22Rv1 (cell line): ENCODE measurements around the gene GOLGA6L9.
"Not testable (repeated sequence)": the region's sequence is repeated elsewhere in the genome, so short reads cannot be mapped to it uniquely, and the experiment has no call there.

Experiments used
- ZFX ChIP-seq: fragments of 450-650 bp; IDR thresholded peaks from 2 replicates; pipeline ENCODE4 v1.6.1; 2017; ENCODE audit warnings: antibody characterized with exemption, borderline replicate concordance
- TF ChIP-seq, protein P1 (sequence below): fragments of 450-650 bp; IDR thresholded peaks from 2 replicates; pipeline ENCODE4 v1.5.1; 2017; ENCODE audit warnings: mild to moderate bottlenecking

DNA sequence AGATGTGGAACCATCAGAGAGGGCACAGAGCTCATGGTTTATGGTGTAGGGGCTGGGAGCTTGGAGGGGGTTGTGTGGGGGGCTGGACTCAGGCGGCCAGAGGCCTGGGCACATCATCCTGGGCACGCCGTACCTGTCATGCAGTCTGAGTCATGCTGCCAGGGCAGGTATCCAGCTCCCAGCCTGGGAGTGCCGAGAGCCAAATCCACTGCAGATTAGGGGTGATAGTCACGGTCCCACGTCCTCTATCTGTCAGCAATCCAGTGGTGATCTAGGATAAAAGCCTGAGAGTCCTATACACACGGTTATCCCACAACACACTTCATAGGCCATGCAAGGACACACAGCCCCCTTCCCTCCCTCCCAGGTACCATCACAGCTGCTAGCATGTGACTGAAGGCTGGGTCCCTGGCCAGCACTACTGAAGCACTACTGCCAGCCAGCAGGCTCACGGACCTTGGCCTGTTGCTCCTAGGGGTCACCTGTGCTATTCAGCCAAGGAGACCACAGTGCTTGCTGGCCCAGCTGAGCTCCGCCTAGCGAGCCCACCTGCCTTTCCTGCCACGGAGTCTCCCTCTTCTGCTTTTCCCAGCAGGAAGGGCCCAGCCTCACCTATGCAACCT lies 45.8 kb downstream of the GOLGA6L9 start:
- TF ChIP-seq, protein P1, sequence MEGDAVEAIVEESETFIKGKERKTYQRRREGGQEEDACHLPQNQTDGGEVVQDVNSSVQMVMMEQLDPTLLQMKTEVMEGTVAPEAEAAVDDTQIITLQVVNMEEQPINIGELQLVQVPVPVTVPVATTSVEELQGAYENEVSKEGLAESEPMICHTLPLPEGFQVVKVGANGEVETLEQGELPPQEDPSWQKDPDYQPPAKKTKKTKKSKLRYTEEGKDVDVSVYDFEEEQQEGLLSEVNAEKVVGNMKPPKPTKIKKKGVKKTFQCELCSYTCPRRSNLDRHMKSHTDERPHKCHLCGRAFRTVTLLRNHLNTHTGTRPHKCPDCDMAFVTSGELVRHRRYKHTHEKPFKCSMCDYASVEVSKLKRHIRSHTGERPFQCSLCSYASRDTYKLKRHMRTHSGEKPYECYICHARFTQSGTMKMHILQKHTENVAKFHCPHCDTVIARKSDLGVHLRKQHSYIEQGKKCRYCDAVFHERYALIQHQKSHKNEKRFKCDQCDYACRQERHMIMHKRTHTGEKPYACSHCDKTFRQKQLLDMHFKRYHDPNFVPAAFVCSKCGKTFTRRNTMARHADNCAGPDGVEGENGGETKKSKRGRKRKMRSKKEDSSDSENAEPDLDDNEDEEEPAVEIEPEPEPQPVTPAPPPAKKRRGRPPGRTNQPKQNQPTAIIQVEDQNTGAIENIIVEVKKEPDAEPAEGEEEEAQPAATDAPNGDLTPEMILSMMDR = not testable (repeated sequence)
- TF ChIP-seq ZFX = not testable (repeated sequence)
